RWPE1 (cell line): ENCODE data around the gene ACYP2.

Source experiments
- CTCF ChIA-PET: fragments of 350-600 bp; sonication (Branson Sonifier 250); formaldehyde crosslinking; extraction: SDS; loops from one replicate; lab custom pipeline; 2021; lab: Yijun Ruan, JAX
- POLR2A ChIA-PET: fragments of 400-600 bp; formaldehyde crosslinking; extraction: SDS; loops from one replicate; lab custom pipeline; 2020; ENCODE audit warnings: antibody characterized with exemption; ENCODE audit not compliant: low non-redundant PET; lab: Yijun Ruan, JAX
- DNase-seq: peaks from one replicate; pipeline ENCODE4 v3.0.0; 2012; ENCODE audit warnings: low spot score
- H3K27ac ChIP-seq: fragments of 450-650 bp; 2 replicates; pipeline ENCODE4 v1.5.1; 2017
- CTCF ChIP-seq: fragments of 450-650 bp; conservative IDR thresholded peaks from 2 replicates; pipeline ENCODE4 v1.5.1; 2017; ENCODE audit warnings: low read depth, mild to moderate bottlenecking

The ACYP2 gene

GRCh38 chr2:54330162-54330925 lies 214.9 kb downstream of the ACYP2 start:
- peak; percentile 96 for DNase-seq
- peak overlapping the region; percentile 92 for H3K27ac ChIP-seq
- POLR2A ChIA-PET = interaction anchor here (0.5 to 0.6 kb wide), 2 partner anchors 37 to 841 kb away, joined by 3 to 6 read pairs; no protein-coding TSS in a partner anchor
- no peak for TF ChIP-seq CTCF
- CTCF ChIA-PET = interaction anchor here (0.6 to 1.1 kb wide), 3 partner anchors 17 to 245 kb away, joined by 3 to 6 read pairs (median 4); no protein-coding TSS in a partner anchor

GRCh38 chr2:54330926-54331835 lies 215.8 kb downstream of the ACYP2 start:
- DNase-seq = no peak
- POLR2A ChIA-PET = interaction anchor here (0.5 kb wide), 1 partner anchor 38 kb away, joined by 3 read pairs; no protein-coding TSS in a partner anchor
- no peak for TF ChIP-seq CTCF
- CTCF ChIA-PET = interaction anchor here (0.6 kb wide), 2 partner anchors 34 to 244 kb away, joined by 3 to 4 read pairs; no protein-coding TSS in a partner anchor
- H3K27ac ChIP-seq = peak overlapping the region; percentile 92

- no peak for TF ChIP-seq CTCF
- CTCF ChIA-PET = interaction anchor here (0.6 kb wide), 1 partner anchor 35 kb away, joined by 3 read pairs; no protein-coding TSS in a partner anchor
- no peak overlapping the region for H3K27ac ChIP-seq
- POLR2A ChIA-PET = no interaction called here
- DNase-seq = no peak
Observed at GRCh38 chr2:54332386-54332785, 217.0 kb downstream of the ACYP2 start.

DNA sequence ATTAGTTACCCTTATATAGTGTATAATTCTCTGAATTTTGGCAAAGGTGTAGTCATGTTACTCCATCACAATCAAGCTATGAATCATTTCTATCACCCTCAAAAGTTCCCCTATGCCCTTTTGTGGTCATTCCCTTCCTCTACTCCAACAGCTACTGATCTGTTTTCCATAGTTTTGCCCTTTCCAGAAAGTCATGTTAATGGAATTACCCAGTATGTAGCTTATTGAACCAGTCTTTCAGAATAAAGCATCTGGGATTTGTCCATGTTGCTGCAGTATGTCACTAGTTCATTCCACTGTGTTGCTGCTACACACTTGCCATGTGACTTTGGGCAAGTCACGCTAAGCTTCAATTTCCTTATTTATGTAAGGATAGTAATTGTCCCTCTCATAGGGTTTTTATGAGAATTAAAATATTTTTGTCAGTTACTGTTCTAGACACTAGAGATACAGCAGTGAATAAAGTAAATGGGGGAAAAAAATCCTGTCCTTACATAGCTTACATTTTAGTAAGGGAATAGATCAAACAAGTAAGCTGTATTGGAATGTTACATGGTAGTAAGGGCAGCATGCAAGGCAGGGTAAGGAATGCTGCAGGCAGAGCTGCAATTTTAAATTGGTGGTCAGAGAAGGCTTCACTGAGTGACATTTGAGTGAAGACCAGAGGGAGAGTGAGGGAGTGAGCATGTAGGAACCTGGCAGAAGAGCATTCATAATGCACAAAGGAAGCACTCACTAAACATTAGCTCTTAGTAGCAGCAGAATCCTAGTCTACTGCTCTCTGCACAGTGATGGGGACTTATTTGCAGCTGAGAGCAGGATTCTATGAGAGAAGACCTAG lies 220.9 kb downstream of the ACYP2 start:
- ChIA-PET CTCF (interaction anchor here (0.6 to 1.3 kb wide), 2 partner anchors 8 to 324 kb away, joined by 3 read pairs; no protein-coding TSS in a partner anchor), POLR2A (no interaction called here)
- TF ChIP-seq CTCF = no peak
- no peak overlapping the region for H3K27ac ChIP-seq
- no peak for DNase-seq

DNA sequence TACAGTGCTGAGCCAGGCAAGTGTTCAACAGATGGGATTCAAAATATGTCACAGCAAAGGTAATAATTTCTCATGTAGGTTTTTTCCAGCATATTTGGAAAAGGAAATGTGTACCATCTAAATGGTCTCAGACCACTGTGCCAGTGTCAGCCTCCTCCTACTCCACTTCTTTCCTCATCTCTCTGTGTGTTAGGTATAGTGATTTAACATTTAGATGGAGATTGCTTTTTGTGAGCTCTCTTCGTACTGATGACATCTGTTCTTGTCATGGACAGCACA lies 221.5 kb downstream of the ACYP2 start:
- H3K27ac ChIP-seq = no peak overlapping the region
- ChIA-PET CTCF (no interaction called here), POLR2A (no interaction called here)
- TF ChIP-seq CTCF = no peak
- no peak for DNase-seq

DNA sequence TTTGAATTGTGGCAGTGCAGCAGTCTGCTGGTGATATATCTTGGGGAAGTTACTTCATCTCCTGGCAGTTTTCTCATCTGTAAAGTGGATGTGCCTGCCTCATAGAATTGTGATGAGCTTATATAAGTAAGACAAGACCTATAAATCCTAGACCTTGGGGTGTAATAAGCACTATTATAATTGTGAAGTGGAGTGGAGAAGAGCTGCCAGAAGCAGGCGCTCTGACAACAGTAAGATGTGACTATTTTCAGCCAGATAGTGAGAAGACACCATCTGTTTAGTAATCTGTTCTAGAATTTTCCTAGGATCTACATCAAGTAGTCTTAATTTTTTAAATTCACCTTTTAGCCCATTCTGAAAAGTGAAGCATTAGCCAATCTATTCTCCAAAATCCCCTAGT lies 226.2 kb downstream of the ACYP2 start:
- no peak overlapping the region for H3K27ac ChIP-seq
- TF ChIP-seq CTCF = no peak
- POLR2A ChIA-PET = no interaction called here
- DNase-seq = no peak
- CTCF ChIA-PET = no interaction called here
